Activated effector memory CD4-positive, alpha-beta T cell treated with Interleukin-2 at 50 U/mL for 16 hours (primary cell): Measurements from ENCODE around the gene MRPL20.
A peak's percentile ranks its signal among the peaks of the same experiment; 100 is the strongest.
"Not testable (repeated sequence)": the region's sequence is repeated elsewhere in the genome, so short reads cannot be mapped to it uniquely, and the experiment has no call there.

ENCODE experiments used
- DNase-seq: peaks from one replicate; pipeline ENCODE4 v3.0.0-alpha.2; 2020

Gene MRPL20

GRCh38 chr1:1437033-1437903 is 30.2 kb upstream of the MRPL20 start:
- DNase-seq: no peak

GRCh38 chr1:1436630-1437032 is 29.5 kb upstream of the MRPL20 start:
- no peak for DNase-seq

GRCh38 chr1:1435911-1436629 is 29.0 kb upstream of the MRPL20 start:
- no peak for DNase-seq

GRCh38 chr1:1435106-1435903 is 28.2 kb upstream of the MRPL20 start, which contains the start of gene VWA1:
TSS of gene VWA1 (plus strand) at chr1:1435690. CDS start at chr1:1435749, 59 bp downstream.
- peak; percentile 41 for DNase-seq

GRCh38 chr1:1434824-1435105 is 27.7 kb upstream of the MRPL20 start:
- no peak for DNase-seq

GRCh38 chr1:1434131-1434823 is 27.2 kb upstream of the MRPL20 start:
- DNase-seq: no peak

GRCh38 chr1:1433804-1434130 is 26.7 kb upstream of the MRPL20 start:
- DNase-seq: no peak

- DNase-seq: no peak
These were observed 26.1 kb upstream of the MRPL20 start for GRCh38 chr1:1432951-1433803.

- DNase-seq: no peak
These were observed 25.3 kb upstream of the MRPL20 start for GRCh38 chr1:1432274-1432950.

- DNase-seq: no peak
These were observed 24.8 kb upstream of the MRPL20 start for GRCh38 chr1:1431845-1432273.

- no peak for DNase-seq
These were observed 24.1 kb upstream of the MRPL20 start for GRCh38 chr1:1430992-1431844.

- no peak for DNase-seq
These were observed 23.3 kb upstream of the MRPL20 start for GRCh38 chr1:1430114-1430982.

GRCh38 chr1:1429671-1430073 is 22.6 kb upstream of the MRPL20 start:
- DNase-seq: no peak

GRCh38 chr1:1428967-1429366 is 21.9 kb upstream of the MRPL20 start:
- not testable (repeated sequence) for DNase-seq

GRCh38 chr1:1428174-1428573 is 21.1 kb upstream of the MRPL20 start:
- DNase-seq: no peak

- no peak for DNase-seq
These were observed 20.7 kb upstream of the MRPL20 start for GRCh38 chr1:1427820-1428148.

GRCh38 chr1:1427106-1427819 is 20.2 kb upstream of the MRPL20 start:
- no peak for DNase-seq

- no peak for DNase-seq
These were observed 19.5 kb upstream of the MRPL20 start for GRCh38 chr1:1426496-1427105.
